Activated CD4-positive, CD25-positive, alpha-beta regulatory T cell treated with anti-CD3 and anti-CD28 coated beads, Interleukin-2, amount 50 U/mL, for 24 hours (primary cell): ENCODE data around the gene FAM83F.
"Not testable (repeated sequence)": the region's sequence is repeated elsewhere in the genome, so short reads cannot be mapped to it uniquely, and the experiment has no call there.

Experiments
- ATAC-seq, 2 donors: fragments of 150-1000 bp; cut with Tn5 transposase; one replicate each; pipeline ENCODE4 v1.10.0; 2021; ENCODE audit warnings: mild to moderate bottlenecking in 1 of 2, moderate library complexity in 1 of 2

The FAM83F gene

DNA sequence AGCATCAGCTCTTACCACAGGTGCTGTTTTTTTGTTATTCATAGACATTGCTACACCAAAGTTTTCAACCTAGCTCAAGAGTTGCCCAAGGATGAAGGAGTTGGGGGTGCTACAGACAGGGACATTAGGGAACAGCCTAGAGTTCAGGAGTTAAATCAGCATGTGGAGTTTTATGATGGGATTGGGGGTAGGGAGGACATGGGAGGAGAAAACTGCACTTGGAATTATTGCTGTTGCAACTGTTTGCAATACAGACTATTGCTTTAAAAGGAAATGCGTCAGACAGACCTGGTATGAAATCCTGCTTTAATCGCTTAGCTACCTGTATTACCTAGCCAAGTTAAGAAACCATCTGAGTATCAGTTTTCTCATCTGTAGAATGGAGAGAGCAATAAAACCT lies 28.3 kb upstream of the FAM83F start:
- ATAC-seq: no peak

DNA sequence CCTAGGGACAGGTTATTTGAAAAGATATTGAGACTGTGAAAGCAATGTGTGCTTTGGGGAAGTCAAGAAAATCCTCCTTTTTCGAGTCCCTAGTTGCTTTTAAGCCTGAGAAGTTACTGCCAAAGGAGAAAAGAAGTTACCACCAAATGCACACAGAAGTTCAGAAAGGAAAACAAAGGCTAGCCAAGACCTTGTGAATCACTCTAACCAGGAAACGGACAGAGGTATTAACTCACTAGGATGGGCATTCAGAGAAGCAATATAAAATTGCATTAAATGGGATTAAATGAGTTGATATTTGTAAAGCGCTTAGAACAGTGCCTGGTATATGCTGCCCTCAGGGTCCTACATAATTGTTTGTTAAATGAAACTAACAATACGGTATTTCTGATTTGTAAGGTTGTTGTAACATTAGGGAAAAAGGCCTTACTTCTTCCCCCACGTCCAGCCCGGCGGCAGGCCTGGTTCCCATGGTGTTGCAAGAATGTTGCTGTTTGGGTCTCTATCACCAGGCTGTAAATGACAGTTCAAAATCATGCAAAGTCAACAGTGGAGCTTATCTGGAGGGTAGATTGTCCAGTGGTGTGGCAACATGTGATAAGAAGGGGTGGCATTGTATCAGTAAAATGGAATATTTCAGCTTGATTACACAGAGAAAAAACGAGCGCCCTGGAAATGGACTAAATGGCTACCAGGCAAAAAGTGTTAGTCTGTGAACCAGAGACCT lies 27.5 kb upstream of the FAM83F start:
- ATAC-seq: no peak

DNA sequence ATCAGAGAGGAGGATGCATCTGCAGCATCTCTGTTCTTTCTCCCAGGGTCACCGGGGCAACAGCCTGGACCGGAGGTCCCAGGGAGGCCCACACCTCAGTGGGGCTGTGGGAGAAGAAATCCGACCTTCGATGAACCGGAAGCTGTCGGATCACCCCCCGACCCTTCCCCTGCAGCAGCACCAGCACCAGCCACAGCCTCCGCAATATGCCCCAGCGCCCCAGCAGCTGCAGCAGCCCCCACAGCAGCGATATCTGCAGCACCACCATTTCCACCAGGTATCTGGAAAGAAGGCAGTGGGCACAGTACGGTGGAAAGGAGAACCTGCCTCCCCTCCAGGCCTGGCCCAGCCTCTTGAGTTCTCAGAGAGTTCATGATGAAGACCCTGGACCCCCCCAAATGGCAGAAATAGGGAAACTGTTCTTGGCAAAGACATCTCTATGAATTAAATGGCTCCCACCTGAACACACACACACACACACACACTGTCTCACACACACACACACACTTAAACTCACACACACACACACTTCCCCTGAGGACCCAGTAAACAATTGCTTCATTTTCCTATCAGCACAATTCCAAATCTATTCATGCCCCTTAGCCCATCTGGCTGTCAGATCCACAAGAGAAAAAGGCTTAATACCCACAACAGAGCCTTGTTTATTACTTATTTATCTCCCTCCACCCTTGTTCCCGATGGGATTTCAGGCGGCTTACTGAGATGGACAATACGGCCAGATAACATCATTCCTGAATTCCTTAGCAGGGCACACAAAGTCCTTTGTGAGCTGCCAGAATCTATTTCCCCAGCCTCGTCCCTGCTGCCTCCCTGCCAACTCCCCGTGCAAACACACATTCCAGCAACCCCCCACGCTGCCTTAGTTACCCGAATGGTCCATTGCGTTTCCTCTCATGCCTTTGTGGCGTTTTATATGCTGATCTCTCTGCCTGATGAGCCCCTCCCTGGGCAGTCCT lies 26.5 kb upstream of the FAM83F start:
- ATAC-seq: no peak

DNA sequence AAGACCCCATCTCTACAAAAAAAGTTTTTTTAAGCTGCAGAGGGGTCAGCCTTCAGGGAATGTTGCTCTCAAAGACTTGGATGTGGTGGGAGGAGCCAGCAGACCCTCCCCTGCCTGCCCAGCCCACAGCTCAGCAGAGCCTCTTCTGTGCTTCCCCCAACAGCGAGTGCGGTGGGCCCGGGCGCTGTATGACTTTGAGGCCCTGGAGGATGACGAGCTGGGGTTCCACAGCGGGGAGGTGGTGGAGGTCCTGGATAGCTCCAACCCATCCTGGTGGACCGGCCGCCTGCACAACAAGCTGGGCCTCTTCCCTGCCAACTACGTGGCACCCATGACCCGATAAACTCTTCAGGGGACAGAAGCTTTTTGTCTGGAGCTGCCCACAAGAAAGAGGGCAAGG lies 24.0 kb upstream of the FAM83F start:
- no peak for ATAC-seq

DNA sequence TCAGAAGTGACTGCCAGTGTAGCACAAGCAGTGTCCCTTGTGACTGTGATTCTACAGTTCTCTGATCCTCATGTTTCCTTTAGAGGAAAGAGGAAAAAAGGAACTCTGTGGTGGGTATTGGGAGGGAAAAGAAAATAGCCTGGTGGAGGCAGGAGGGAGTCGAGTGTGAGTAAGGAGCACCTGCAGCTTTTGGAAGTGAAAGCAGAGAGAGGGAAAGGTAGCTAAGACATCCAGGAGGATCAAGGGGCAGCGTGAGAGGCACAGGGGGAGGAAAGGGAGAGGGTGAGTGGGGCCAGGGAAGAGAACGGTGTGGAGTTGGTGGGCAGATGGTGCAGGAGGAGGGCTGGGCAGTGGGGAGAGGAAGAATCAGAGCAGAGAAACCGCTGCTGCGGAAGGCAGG lies 22.1 kb upstream of the FAM83F start:
- ATAC-seq: no peak

DNA sequence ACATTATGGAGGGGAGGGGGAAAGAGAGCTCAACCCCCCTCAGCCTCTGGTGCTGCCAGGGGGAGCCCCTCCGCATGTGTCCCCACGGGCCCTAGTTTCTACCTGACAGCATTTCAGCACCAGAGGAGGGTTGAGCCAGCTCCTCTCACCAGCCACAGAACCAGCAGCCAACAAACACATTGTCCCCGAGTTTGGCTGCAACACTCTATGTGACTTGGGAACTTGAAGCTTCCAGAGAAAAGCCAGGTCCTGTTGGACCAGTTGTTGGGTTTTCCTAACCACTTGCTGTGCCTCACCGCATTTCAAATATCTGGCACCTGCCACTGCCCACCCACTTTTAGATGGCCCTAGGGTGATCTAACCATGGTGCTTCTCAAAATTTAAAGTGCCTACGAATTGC lies 21.1 kb upstream of the FAM83F start:
- no peak for ATAC-seq

DNA sequence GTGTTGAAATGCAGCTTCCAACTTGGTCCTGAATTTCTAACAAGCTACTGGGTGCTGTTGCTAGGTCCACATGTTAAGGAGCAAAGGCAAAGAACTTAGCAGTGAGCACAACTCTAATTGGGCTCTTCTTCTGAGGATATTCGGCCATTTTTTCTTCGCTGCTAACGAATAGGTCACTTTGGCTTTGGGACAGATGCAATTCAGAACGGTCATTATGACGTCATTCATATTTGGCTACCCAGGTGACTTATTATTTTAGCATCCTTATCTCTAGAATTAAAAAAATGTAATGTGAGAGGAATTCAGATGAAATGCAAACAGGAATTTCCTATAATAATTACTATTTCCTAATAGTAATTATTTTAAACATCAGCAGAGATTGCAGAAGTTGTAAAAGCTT lies 20.7 kb upstream of the FAM83F start:
- ATAC-seq: no peak

DNA sequence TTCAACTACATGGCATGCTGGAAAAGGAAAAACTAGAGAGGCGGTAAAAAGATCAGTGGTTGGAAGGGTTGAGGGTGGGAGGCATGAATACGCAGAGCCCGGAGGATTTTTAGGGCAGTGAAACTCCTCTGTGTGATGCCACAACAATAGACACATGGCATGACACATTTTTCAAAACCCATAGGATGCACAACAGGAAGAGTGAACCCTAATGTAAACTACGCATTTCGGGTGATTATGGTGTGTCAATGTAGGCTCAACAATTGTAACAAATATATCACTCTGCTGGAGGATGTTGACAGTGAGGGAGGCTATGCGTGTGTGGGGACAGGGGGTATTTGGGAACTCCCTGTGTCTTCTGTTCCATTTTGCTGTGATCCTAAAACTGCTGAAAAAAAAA lies 15.7 kb upstream of the FAM83F start:
- no peak for ATAC-seq

DNA sequence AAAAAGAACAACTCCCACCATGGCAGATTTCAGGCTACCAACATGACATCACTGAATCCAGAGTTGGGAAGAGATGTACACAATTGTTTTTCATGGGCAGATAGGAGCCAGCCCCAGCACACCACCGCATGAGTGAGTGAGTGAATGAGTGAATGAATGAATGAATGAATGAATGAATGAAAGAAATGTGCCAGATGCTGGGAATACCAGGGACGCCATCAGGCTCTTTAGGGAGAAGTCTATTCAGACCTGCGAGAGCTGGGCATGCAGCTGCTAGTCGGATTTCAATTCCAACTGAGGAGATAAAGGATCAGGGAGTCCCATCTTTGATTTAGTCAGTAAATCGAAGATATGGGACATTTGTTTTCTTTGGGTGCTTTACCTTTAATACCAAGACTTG lies 15.3 kb upstream of the FAM83F start:
- ATAC-seq: no peak

DNA sequence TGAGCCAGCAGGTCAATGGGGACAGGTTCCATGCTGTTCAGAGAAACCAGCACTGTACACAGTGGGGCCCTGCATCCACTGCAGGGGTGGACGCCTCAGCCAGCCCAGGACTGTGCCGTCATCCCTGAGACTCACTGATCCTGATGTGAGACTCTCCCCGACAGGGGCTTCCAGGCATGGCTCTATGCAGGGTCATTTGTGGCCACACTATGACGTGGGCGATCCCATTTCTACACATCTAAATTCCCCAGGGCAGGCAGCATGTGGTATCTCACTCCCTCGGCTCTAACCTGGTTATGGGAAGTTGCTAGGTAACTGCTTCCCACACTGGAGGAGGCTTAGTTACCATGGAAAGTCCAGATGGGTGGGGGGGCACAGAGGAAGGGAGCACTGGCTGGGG lies 14.2 kb upstream of the FAM83F start:
- no peak for ATAC-seq

DNA sequence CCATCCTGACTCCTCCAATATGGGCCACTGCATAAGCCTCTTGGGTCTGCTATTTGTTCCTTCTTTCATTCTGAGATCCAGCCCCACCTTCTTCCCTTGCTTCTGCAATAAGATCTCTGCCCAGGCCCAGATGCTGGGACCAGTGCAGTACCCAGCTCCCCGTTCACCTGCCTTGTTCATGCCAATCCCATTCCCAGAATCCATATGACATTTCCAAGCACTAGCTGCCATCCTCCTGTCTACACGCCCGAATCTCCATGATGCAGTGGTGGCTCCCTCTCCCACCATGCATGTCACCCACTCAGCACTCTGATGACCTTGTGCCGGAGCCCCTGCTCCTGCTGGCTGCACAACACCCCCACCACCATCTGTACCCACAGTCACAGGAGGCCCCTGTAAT lies 11.4 kb upstream of the FAM83F start:
- no peak for ATAC-seq

DNA sequence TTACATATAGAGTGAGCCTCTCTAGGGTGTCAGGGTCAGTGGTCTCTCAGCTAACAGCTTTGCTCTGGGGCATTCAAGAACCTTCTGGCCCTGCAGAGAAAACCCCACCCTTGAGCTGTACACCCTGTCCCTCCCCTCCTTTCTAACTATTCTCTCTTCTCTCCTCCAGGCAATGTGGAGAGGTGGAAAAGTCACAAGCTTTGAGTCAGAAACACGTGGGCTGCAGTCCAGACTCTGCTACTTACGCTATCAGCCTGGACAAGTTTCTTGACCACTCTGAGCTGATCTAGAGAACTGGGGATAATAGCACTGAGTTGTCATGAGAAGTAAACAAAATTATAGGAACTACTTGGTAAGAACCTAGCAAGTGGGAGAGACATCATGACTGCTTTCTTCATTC lies 10.7 kb upstream of the FAM83F start:
- ATAC-seq: no peak

DNA sequence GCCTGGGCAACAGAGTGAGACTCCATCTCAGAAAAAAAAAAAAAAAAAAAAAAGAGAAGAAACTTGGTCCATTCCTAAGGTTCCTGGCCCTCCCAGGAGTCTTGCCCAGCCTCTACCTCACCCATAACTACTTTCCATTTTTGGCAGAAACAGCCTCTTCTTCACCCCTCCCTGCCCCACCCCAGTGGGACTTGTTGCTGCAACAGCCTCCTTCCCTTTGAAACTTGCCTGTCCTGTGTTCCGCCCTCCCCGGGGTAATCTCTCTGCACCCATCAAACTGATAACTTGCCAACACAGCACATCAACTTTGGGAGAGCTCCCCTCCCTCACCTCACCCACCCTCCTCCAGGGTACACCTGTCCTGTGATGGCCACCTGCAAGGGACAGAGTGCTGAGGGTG lies 10.0 kb upstream of the FAM83F start:
- no peak for ATAC-seq

DNA sequence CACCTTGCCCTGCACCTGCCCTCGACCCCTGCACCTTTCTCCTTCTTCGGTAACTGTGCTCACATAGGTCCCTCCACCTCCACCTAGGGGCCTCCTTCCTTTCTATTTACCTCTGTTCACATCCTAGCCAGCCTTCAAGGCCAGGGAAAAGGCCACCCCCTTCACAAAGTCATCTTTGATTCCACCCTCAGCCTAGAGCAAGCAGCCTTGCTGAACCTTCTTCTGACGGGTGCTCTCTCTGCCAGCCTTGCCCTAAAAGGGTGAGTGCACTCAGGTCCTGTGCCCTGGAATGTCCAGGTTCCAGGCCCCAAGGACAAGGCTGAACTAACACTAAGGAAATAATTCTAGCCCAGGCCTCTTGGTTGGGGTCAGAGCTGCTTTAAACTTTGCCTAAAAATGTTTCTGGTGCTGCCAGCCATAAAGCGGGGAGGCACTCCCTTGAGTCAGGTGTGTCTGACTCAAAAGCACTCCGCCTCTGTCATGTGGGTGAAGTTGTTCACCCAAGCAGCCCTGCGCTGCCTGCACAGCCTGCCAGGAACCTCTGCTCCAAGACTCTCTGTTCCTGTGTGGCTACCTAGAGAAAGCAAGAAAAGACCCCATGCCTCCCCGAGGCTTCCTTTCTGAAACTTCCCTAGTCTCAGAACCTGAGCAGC lies 9.2 kb upstream of the FAM83F start:
- ATAC-seq: no peak

DNA sequence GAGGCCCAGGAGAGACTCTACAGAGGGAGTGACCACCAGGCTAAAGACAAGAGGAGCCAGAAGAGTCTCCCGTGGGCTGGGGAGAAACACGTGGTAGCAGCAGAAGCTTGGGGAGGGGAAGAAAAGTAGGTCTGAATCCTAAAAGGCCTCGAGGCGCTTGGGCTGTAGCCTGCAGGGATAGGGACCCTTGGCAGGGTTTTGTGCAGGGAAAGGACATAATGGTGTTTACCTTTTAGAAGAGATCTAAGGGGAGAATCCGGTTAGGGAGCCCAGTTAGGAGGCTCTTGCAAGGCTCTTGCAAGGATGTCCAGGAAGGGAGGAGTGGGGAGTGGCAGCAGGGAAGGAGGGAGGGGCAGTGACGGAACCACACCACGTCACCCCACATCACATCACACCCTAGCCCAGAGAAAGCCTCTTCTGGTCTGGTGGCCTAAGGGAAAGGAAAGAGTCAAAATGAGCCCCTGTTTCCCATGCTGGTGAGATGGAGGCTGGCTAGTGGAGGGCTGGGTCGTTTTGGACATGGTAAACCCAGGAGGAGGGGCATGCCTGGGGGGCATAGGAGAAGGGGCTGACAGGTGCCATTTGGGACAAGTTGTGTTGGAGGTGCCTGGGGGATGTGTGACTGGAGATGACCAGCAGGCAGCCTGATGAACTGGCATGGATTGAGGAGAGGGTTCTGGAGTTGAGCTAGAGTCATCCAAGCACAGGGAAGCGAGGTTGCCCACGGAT lies 6.2 kb upstream of the FAM83F start:
- no peak for ATAC-seq

DNA sequence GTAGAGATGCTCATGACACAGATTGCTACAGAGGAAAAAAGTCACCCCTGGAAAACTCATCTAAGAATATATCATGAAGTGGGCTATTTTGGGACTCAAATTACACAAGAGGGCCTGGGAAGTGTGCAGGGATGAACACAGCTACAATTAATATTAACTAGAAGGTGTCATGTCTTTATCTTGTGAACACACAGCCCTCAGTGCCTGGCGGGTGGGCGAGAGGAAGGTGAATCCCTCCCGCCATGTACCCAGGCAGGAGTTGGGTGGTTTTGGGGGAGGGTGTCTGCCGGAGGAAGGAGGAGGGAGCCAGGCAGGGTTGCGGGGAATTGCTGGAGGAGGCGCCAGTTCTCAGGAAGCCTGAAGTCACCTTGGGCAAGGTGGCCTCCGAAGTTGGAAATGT lies 5.1 kb upstream of the FAM83F start:
- ATAC-seq: no peak

DNA sequence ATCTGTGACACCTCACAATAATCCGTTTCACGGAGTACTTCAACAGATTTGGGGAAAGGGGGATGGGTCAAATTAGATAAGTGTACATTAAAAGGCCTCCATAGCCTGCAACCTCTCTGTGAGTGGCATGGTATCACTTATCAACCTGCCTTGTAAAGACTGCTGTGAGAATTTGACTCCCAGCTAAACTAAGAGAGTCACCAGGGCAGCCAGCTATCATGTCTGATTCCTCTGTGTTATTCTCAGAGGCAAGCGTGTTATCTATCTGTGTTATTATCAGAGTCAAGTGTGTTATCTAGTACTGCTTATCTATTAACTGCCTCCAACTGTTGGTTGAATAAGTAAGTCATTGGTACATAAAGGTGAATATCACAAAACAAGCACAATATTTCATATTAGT lies 4.1 kb upstream of the FAM83F start:
- ATAC-seq: no peak

DNA sequence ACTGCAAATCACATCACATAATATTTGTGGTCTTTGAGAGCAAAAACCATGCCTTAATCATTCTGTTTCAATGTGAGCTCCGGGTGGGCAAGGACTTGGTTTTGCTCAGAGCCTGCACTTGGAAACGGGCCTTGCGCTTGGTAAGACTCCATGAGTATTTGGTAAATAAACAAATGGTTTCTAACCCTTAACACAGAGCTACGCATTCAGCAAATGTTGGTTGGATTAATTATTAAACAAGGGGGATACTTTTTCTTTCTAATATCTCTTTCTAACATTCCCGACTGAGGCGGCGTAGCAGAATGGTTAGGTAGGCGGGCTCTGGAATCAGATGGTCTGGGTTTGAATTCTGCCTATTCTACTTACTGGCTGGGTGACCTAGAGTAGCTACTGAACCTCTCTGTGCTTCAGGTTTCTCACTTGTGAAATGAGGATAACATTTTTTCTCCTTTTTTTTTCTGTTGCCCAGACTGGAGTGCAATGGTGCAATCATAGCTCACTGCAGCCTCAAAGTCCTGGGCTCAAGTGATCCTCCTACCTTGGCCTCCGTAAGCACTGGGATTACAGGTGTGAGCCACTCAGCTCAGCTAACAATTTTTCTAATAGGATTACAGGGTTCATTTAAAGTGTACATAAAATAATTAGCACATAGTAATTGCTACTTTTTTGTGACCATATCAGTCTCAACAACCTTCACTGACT lies 3.4 kb upstream of the FAM83F start:
- no peak for ATAC-seq

DNA sequence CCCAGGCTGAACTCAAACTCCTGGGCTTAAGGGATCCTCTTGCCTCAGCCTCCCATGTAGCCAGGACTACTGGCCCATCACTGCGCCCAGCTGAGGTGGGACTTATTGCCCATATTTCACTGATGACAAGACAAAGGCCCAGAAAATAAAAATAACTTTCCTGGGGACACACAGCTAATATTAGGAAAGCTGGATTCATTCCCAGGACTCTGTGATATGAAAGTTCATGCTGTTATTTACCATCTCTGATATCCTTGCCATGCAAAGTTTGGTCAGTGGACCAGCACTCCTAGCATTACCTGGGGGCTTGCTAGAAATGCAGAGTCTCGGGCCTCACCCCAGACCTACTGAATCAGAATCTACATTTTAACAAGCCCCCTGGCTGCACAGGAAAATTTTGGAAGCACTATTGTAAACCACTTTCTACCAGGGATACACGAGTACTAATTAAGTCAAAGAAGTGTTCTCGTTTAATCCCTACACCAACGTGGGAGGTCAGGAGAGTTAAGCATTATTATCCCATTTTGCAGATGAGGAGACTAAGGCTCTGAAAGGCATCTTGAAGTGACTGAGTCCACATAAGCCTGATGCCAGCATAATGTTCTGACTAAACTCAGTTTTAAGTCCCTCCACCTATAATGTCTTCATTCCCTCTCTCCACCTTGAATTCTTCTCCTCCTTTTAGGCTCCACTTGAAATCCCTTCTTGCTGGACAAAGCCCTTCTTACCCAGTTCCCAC lies 2.5 kb upstream of the FAM83F start:
- ATAC-seq: no peak

DNA sequence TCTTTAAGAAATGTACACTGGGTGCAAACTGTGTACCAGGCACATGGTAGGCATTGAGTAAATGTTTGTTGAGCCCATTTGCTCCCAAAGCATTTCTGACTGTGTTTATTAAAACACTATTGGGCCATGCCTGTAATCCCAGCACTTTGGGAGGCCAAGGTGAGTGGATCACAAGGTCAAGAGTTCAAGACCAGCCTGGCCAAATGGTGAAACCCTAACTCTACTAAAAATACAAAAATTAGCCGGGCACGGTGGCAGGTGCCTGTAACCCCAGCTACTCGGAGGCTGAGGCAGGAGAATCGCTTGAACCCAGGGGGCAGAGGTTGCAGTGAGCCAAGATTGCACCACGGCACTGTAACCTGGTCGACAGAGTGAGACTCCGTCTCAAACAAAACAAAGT lies 1.9 kb upstream of the FAM83F start:
- not testable (repeated sequence) for ATAC-seq

DNA sequence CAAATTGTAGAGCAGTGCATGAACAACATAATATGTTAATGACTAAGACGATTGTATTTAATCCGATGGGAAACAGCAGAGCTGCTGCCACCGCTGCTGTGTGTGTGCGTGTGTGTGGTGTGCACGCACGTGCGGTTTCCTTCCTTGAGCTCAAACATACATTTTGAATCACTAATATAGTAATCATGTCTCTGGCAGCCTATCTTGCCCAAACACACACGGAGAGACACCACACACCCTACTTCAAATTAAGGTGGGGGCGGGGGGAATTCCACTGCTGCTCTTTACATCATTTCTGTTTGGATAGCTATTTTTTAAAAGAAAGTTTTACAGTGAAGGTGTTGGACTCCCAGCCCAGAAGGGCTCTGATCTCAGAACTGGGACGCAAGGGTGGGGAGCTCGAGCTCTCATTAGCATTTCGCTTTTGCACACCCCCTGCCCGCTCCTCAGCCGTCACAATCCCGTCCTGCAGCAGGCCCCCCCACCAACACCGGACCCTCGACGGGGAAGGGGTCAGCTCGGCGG lies 651 bp upstream of the FAM83F start:
- ATAC-seq: peak; percentile 85 to 88
